GM12892 (cell line): ENCODE results near the gene LDLRAD4.

Experiments used
- DNase-seq: peaks from one replicate; pipeline ENCODE4 v3.0.0; 2011; ENCODE audit not compliant: insufficient read length
- FAIRE-seq: peaks from 2 replicates; lab custom pipeline; 2011; peaks lifted over from hg19 to GRCh38; lab: Jason Lieb, UNC
- POLR2A ChIP-seq: IDR thresholded peaks from 2 replicates; pipeline ENCODE4 v1.6.1; 2011; ENCODE audit warnings: low read depth, low read length, control low read depth
- POLR2AphosphoS5 ChIP-seq: IDR thresholded peaks from 2 replicates; pipeline ENCODE4 v1.6.1; 2011; ENCODE audit warnings: low read depth, low read length, control low read depth
- TAF1 ChIP-seq: IDR thresholded peaks from 2 replicates; pipeline ENCODE4 v1.6.1; 2011; ENCODE audit warnings: low read depth, mild to moderate bottlenecking, control low read depth, low read length, borderline replicate concordance

Gene LDLRAD4

GRCh38 chr18:13221869-13222855 is 3.6 kb downstream of the LDLRAD4 start:
- TF ChIP-seq POLR2AphosphoS5, result no peak
- no peak for TF ChIP-seq POLR2A
- TF ChIP-seq TAF1, result no peak
- DNase-seq, result no peak
- FAIRE-seq, result no peak

- no peak for DNase-seq
- FAIRE-seq, result no peak
- no peak for TF ChIP-seq POLR2A
- no peak for TF ChIP-seq POLR2AphosphoS5
- TF ChIP-seq TAF1, result no peak
Observed at GRCh38 chr18:13222856-13223281, 4.3 kb downstream of the LDLRAD4 start.

- DNase-seq (no peak), FAIRE-seq (no peak)
- TF ChIP-seq POLR2AphosphoS5 (no peak), TAF1 (no peak), POLR2A (no peak)
Observed at GRCh38 chr18:13223311-13224143, 5.0 kb downstream of the LDLRAD4 start.

- no peak for FAIRE-seq
- no peak for DNase-seq
- no peak for TF ChIP-seq POLR2A
- TF ChIP-seq TAF1, result no peak
- no peak for TF ChIP-seq POLR2AphosphoS5
Observed at GRCh38 chr18:13225261-13225660, 6.7 kb downstream of the LDLRAD4 start.

- DNase-seq (no peak), FAIRE-seq (no peak)
- no peak for TF ChIP-seq POLR2A
- no peak for TF ChIP-seq TAF1
- TF ChIP-seq POLR2AphosphoS5, result no peak
Observed at GRCh38 chr18:13226533-13227144, 8.1 kb downstream of the LDLRAD4 start.

GRCh38 chr18:13227910-13228309 is 9.3 kb downstream of the LDLRAD4 start:
- DNase-seq, result no peak
- TF ChIP-seq POLR2A (no peak), TAF1 (no peak), POLR2AphosphoS5 (no peak)
- no peak for FAIRE-seq

- DNase-seq (no peak), FAIRE-seq (no peak)
- TF ChIP-seq POLR2AphosphoS5 (no peak), TAF1 (no peak), POLR2A (no peak)
Observed at GRCh38 chr18:13229001-13229671, 10.6 kb downstream of the LDLRAD4 start.

GRCh38 chr18:13231151-13231550 is 12.6 kb downstream of the LDLRAD4 start:
- FAIRE-seq (no peak), DNase-seq (no peak)
- no peak for TF ChIP-seq TAF1
- TF ChIP-seq POLR2A, result no peak
- TF ChIP-seq POLR2AphosphoS5, result no peak

- DNase-seq (no peak), FAIRE-seq (no peak)
Observed at GRCh38 chr18:13232086-13232917, 13.7 kb downstream of the LDLRAD4 start.

GRCh38 chr18:13232971-13233786 is 14.6 kb downstream of the LDLRAD4 start:
- FAIRE-seq (no peak), DNase-seq (no peak)
- TF ChIP-seq POLR2AphosphoS5, result no peak
- TF ChIP-seq TAF1, result no peak
- no peak for TF ChIP-seq POLR2A

More at GRCh38 chr18:13232086-13232917, 13.7 kb downstream of the LDLRAD4 start:
- TF ChIP-seq TAF1, result no peak
- no peak for TF ChIP-seq POLR2A
- TF ChIP-seq POLR2AphosphoS5, result no peak
